ENCODE measurements around the gene NADSYN1.

NADSYN1 gene

DNA sequence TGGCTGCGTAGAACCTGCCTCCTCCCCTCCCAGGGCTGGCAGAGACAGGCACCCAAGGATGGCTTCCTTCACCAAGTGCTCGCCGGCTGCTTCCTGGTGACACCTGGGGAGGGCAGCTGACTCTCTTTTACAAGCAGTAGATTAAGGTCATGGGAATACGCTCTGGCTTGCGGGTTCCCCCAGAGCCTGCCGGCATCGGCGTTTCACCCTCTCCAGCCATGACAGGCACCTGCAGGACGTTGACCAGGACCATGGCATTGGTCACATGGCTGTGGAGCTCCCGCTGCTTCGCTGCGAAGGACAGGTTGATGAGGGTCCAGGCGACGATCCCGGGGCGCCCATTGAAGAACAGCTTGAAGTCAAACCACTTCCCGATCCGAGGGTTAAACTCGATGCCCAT lies 14.4 kb upstream of the NADSYN1 start:
- no peak for DNase-seq (ENCODE audit: low spot score)

DNA sequence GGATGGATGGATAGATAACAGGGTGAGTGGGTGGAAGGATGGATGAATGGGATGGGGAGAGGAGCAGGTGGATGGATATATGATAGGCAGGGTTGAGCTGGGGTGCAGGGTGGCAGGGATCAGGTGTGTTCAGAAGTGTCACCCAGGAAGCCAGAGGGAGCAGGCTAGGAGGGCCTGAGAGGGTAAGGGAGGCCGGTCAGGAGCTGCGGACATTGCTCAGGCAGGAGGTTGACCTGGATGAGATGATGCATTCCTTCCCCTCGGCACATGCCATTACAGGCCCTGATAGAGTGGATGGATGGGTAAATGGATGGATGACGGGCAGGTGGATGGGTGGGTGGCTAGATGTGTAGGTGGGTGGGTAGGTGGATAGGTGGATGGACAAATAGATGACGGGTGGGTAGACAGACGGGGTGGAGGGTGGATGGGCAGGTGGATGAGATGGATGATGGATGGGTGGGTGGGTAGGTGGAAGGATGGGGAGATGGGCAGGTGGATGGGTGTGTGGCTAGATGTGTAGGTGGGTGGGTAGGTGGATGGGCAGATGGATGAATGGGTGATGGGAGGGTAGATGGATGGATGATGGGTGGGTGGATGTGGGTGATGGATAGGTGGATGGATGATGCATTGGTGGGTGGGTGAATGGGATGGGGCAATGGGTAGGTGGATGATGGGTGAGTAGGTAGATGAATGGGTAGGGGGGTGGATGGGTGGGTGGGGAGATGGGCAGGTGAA lies 12.8 kb upstream of the NADSYN1 start:
- H3K27ac ChIP-seq = no peak overlapping the region
- H3K4me3 ChIP-seq = no peak overlapping the region
- no peak for DNase-seq (ENCODE audit: low spot score)
- TF ChIP-seq CTCF (IDR thresholded peaks at IDR 0.05) = no peak

More for the DNA sequence above, 14.4 kb upstream of the NADSYN1 start:
- TF ChIP-seq CTCF (IDR thresholded peaks at IDR 0.05) = no peak
- Histone ChIP-seq H3K4me3 (no peak overlapping the region), H3K27ac (no peak overlapping the region)

DNA sequence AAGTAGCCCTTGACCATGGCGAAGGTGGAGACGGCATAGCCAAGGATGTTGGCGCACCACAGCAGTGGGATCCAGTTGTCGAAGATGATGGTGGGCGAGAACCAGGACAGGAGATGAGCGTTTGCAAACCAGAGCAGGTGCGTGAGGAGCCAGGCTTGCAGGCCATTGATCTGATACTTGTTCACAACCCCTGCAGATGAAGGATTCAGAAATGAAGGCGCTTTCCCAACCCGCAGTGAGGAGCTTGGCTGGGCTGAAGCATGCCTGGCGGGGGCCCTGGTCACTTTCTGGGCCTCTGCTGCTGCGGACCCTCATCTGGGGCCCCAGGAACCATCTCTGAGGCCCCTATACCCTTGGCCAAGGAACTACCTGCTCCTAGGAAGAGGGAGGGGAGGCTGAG lies 11.8 kb upstream of the NADSYN1 start:
- H3K27ac ChIP-seq = no peak overlapping the region

GRCh38 chr11:71442123-71442522 lies 10.9 kb upstream of the NADSYN1 start:
- Histone ChIP-seq H3K27ac (no peak overlapping the region), H3K4me3 (no peak overlapping the region)
- no peak for TF ChIP-seq CTCF (IDR thresholded peaks at IDR 0.05)
- no peak for DNase-seq (ENCODE audit: low spot score)

More for the DNA sequence above, 11.8 kb upstream of the NADSYN1 start:
- DNase-seq (ENCODE audit: low spot score) = no peak
- no peak overlapping the region for H3K4me3 ChIP-seq
- TF ChIP-seq CTCF (IDR thresholded peaks at IDR 0.05) = no peak

DNA sequence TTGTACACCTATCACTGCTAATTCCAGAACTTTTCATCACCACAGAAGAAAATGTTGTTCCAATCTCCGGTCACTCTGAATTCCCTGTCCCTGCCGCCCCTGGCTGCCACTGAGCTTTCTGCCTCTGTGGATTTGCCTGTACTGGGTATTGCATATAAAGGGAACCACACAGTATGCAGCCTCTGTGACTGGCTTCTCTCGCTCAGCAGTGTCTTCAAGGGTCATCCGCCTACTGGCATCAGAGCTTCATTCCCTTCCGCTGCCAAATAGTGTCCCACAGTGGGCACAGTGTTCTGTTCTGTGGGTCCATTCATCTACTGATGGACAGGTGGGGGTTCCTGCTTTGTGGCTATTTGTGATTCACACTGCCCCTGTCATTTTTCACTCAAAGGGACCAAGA lies 10.1 kb upstream of the NADSYN1 start:
- TF ChIP-seq CTCF (IDR thresholded peaks at IDR 0.05) = no peak

GRCh38 chr11:71443736-71444445 lies 9.1 kb upstream of the NADSYN1 start:
- no peak for DNase-seq (ENCODE audit: low spot score)
- Histone ChIP-seq H3K27ac (no peak overlapping the region), H3K4me3 (no peak overlapping the region)
- TF ChIP-seq CTCF (IDR thresholded peaks at IDR 0.05) = no peak

More for the DNA sequence above, 10.1 kb upstream of the NADSYN1 start:
- DNase-seq (ENCODE audit: low spot score) = no peak
- Histone ChIP-seq H3K4me3 (no peak overlapping the region), H3K27ac (no peak overlapping the region)

DNA sequence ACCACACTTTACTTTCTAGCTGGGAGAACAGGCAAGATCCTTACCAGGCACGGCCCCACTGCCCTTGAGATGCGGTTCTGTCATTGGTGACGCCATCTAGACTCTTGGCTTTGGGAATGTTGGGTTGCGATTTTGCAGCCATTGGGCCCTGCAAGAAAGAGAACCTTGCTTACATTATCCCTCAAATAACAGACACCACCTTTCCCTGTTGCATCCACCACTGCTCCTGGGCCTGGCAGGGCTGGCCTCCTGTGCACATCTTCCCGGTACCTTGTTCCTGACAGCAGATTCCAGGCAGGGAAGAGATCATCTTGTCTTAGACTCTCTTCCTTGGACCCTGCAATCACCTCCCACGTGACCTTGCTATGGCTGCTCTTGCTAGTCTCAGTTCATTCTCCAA lies 8.2 kb upstream of the NADSYN1 start:
- Histone ChIP-seq H3K4me3 (no peak overlapping the region), H3K27ac (no peak overlapping the region)
- TF ChIP-seq CTCF (IDR thresholded peaks at IDR 0.05) = no peak
- no peak for DNase-seq (ENCODE audit: low spot score)

Data from coronary artery (tissue), 2 donors.